ENCODE results near the gene OSBP. TPM values are rescaled to one million over a fixed set of nuclear protein-coding genes. Genes with fewer than 3 reads are reported as not detected.

Gene OSBP
- total and polyA plus RNA-seq, 9 of the 15 experiments (the other 6 are each of a cell fraction or from before 2014, with no cell fraction given) = 11.7 to 49.0 (median 28.7) TPM

DNA sequence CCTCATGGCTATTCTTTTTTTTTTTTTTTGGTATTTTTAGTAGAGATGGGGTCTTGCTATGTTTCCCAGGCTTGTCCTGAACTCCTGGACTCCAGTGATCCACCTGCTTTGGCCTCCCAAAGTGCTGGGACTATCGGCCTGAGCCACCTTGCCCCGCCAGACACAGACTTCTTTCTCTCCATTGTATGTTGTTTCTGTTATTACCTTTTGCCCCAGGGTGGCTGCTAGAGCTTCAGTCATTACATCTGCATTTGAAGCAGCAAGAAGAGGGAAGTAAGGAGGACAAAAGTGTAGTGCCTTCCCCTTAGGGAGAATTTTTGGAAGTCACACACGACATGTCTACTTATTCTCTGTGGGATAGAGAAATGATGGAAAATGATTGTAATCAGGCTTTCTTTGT lies 10.1 kb upstream of the OSBP start:
- H2AFZ ChIP-seq (ENCODE audit: low read depth, low read length) = no peak overlapping the region
- ATAC-seq (no peak), DNase-seq (ENCODE audit: extremely low read depth in 1 of 4, low spot score in 3 of 4) (no peak), FAIRE-seq (no peak)
- H3K9ac ChIP-seq (ENCODE audit: insufficient read depth in 1 of 2, low read depth in 2 of 2, low read length in 2 of 2) = no peak overlapping the region
- intact Hi-C loops (cut with micrococcal nuclease) = no loop called here
- no peak overlapping the region for H3K4me2 ChIP-seq (ENCODE audit: insufficient read depth, low read length)
- CTCF ChIA-PET (ENCODE audit: low intra/inter-chr PET ratio) = no interaction called here
- in situ Hi-C loops (cut with MboI) = no loop called here
- H3K4me1 ChIP-seq (replicated peaks in 1 of 2; ENCODE audit: control insufficient read depth in 2 of 2, insufficient read depth in 2 of 2, low read length in 2 of 2) = no peaks in the 10 kb centered on the region; a peak in 1 of 5 replicates
- no peaks in the 10 kb centered on the region for H3K27me3 ChIP-seq (ENCODE audit: control insufficient read depth in 2 of 2, insufficient read depth in 2 of 2, low read length in 2 of 2)
- WGBS (ENCODE audit: insufficient coverage, low coverage, missing lambda C conversion rate) = 60% methylated on average over 3 of the region's 3 CpGs
- no peaks in the 10 kb centered on the region for H3K9me1 ChIP-seq (ENCODE audit: control insufficient read depth, insufficient read depth, low read length)
- H3K36me3 ChIP-seq (ENCODE audit: control insufficient read depth, insufficient read depth, low read length) = no peaks in the 10 kb centered on the region
- no peaks in the 10 kb centered on the region for H3K79me2 ChIP-seq (ENCODE audit: control insufficient read depth, insufficient read depth, low read length)
- no peak overlapping the region for H3K4me3 ChIP-seq
- POLR2A ChIA-PET = interaction anchor here (0.5 to 0.9 kb wide), 2 partner anchors 9 to 10 kb away, joined by 4 read pairs; partner anchors contain the start of gene OSBP
- no peaks in the 10 kb centered on the region; the same call in 1 of the 2 replicates for H4K20me1 ChIP-seq (replicated peaks; ENCODE audit: control insufficient read depth, insufficient read depth, low read length)
- H3K9me3 ChIP-seq (replicated peaks; ENCODE audit: control insufficient read depth, insufficient read depth, low read depth, low read length) = no peaks in the 10 kb centered on the region
- BruUV-seq (replicated peaks) = no TSS peak
- H3K27ac ChIP-seq (ENCODE audit: extremely low read depth, low read depth, low read length) = no peak overlapping the region
- TF ChIP-seq BCL6 (CRISPR knock-in tag; IDR thresholded peaks at IDR 0.05) (no peak), ARNT (IDR thresholded peaks at IDR 0.05) (no peak), KHSRP (IDR thresholded peaks at IDR 0.05) (no peak), MEF2D (tag; conservative IDR thresholded peaks at IDR 0.05; ENCODE audit: low read depth) (no peak), ZNF740 (CRISPR knock-in tag; IDR thresholded peaks at IDR 0.05) (no peak), ZNF740 (tag; IDR thresholded peaks at IDR 0.05) (no peak), PKNOX1 (IDR thresholded peaks at IDR 0.05) (no peak), MXD1 (CRISPR knock-in tag; IDR thresholded peaks at IDR 0.05; ENCODE audit: borderline replicate concordance, poor library complexity, severe bottlenecking) (no peak), ZNF551 (CRISPR knock-in tag; IDR thresholded peaks at IDR 0.05) (no peak), NR4A1 (CRISPR knock-in tag; IDR thresholded peaks at IDR 0.05) (no peak), NR4A1 (tag; IDR thresholded peaks at IDR 0.05) (no peak), RBM34 (IDR thresholded peaks at IDR 0.05; ENCODE audit: borderline replicate concordance, insufficient read depth, low read length) (no peak), ZNF699 (CRISPR knock-in tag; IDR thresholded peaks at IDR 0.05; ENCODE audit: insufficient replicate concordance) (no peak), EHMT2 (IDR thresholded peaks at IDR 0.05) (no peak), ZNF586 (CRISPR knock-in tag; conservative IDR thresholded peaks at IDR 0.05) (no peak), TRIM28 (IDR thresholded peaks at IDR 0.05) (no peak)

Measured in K562 (cell line).